ENCODE data around the gene LRRC38. TPM values are rescaled to one million over a fixed set of nuclear protein-coding genes. Genes with fewer than 3 reads are reported as not detected.

LRRC38 gene
- total and polyA plus RNA-seq, 2 donors (not counting 1 experiment from before 2014, with no cell fraction given) = not detected

GRCh38 chr1:13465515-13465914 lies 48.3 kb downstream of the LRRC38 start:
- ChIA-PET POLR2A (no interaction called here), CTCF (no interaction called here)
- Histone ChIP-seq H3K4me1 (ENCODE audit: control insufficient read depth in 2 of 2, insufficient read depth in 2 of 2, low read length in 2 of 2) (no peaks in the 10 kb centered on the region), H3K9me3 (ENCODE audit: control extremely low read depth in 1 of 3, control insufficient read depth in 2 of 3, insufficient read depth in 1 of 3, low read length in 2 of 3) (no peaks in the 10 kb centered on the region), H3K79me2 (ENCODE audit: control insufficient read depth, insufficient read depth, low read length) (no peaks in the 10 kb centered on the region), H3K27me3 (replicated peaks in 1 of 4; ENCODE audit: control extremely low read depth in 1 of 4, control insufficient read depth in 3 of 4, insufficient read depth in 4 of 4, low read length in 3 of 4) (no peaks in the 10 kb centered on the region), H3K4me2 (replicated peaks; ENCODE audit: low read depth, low read length, poor library complexity, severe bottlenecking) (no peak overlapping the region), H3K9ac (ENCODE audit: low read length) (no peak overlapping the region), H3K36me3 (replicated peaks in 1 of 2; ENCODE audit: control extremely low read depth in 1 of 2, control insufficient read depth in 1 of 2, extremely low read depth in 1 of 2, insufficient read depth in 2 of 2, low read length in 1 of 2) (no peaks in the 10 kb centered on the region), H3K27ac (ENCODE audit: low read length in 2 of 2) (no peak overlapping the region), H3K4me3 (ENCODE audit: control extremely low read depth in 1 of 5, extremely low read depth in 1 of 5, insufficient read depth in 1 of 5, low read depth in 2 of 5, low read length in 4 of 5) (no peak overlapping the region), H4K20me1 (ENCODE audit: control insufficient read depth, insufficient read depth, low read length, poor library complexity, severe bottlenecking) (no peaks in the 10 kb centered on the region), H2AFZ (ENCODE audit: insufficient read depth, low read depth, low read length, poor library complexity, severe bottlenecking) (no peak overlapping the region)
- Mint-ChIP-seq H3K27ac (no peak overlapping the region), H3K27me3 (peaks cover 15% of the 10 kb centered on the region), H3K4me3 (no peak overlapping the region), H3K4me1 (no peaks in the 10 kb centered on the region), H3K9me3 (ENCODE audit: insufficient read depth) (no peaks in the 10 kb centered on the region)
- TF ChIP-seq CTCF (IDR thresholded peaks at IDR 0.05) (no peak), EZH2 (IDR thresholded peaks at IDR 0.05; ENCODE audit: borderline replicate concordance, insufficient read depth, low read depth, low read length, poor library complexity, severe bottlenecking) (no peak)
- no peak for ATAC-seq (ENCODE audit: low read depth)
- no peak for DNase-seq
- no CpG with 5 or more reads among the region's 1 CpG for WGBS (ENCODE audit: insufficient coverage)
- intact Hi-C loops (cut with micrococcal nuclease) = loop anchor here (5.0 kb wide), 2 partner anchors 347 to 497 kb away; no protein-coding TSS in a partner anchor

GRCh38 chr1:13462682-13463081 lies 51.1 kb downstream of the LRRC38 start:
- no peaks in the 10 kb centered on the region for H3K4me1 ChIP-seq (ENCODE audit: control insufficient read depth in 2 of 2, insufficient read depth in 2 of 2, low read length in 2 of 2)
- Mint-ChIP-seq H3K9me3 (ENCODE audit: insufficient read depth) (no peaks in the 10 kb centered on the region), H3K27ac (no peak overlapping the region), H3K4me1 (no peaks in the 10 kb centered on the region), H3K27me3 (peaks cover 15% of the 10 kb centered on the region), H3K4me3 (no peak overlapping the region)
- no peaks in the 10 kb centered on the region for H3K79me2 ChIP-seq (ENCODE audit: control insufficient read depth, insufficient read depth, low read length)
- 77% methylated on average over 6 of the region's 7 CpGs for WGBS (ENCODE audit: insufficient coverage)
- no peak overlapping the region for H3K4me2 ChIP-seq (replicated peaks; ENCODE audit: low read depth, low read length, poor library complexity, severe bottlenecking)
- no peak overlapping the region for H3K9ac ChIP-seq (ENCODE audit: low read length)
- no peaks in the 10 kb centered on the region for H3K36me3 ChIP-seq (replicated peaks in 1 of 2; ENCODE audit: control extremely low read depth in 1 of 2, control insufficient read depth in 1 of 2, extremely low read depth in 1 of 2, insufficient read depth in 2 of 2, low read length in 1 of 2)
- H3K27me3 ChIP-seq (replicated peaks in 1 of 4; ENCODE audit: control extremely low read depth in 1 of 4, control insufficient read depth in 3 of 4, insufficient read depth in 4 of 4, low read length in 3 of 4) = no peaks in the 10 kb centered on the region
- no peak for ATAC-seq (ENCODE audit: low read depth)
- no peak for DNase-seq
- no peaks in the 10 kb centered on the region for H4K20me1 ChIP-seq (ENCODE audit: control insufficient read depth, insufficient read depth, low read length, poor library complexity, severe bottlenecking)
- POLR2A ChIA-PET = no interaction called here
- H2AFZ ChIP-seq (ENCODE audit: insufficient read depth, low read depth, low read length, poor library complexity, severe bottlenecking) = no peak overlapping the region
- CTCF ChIA-PET = no interaction called here
- no peak for TF ChIP-seq EZH2 (IDR thresholded peaks at IDR 0.05; ENCODE audit: borderline replicate concordance, insufficient read depth, low read depth, low read length, poor library complexity, severe bottlenecking)
- no peak for TF ChIP-seq CTCF (IDR thresholded peaks at IDR 0.05)
- no peak overlapping the region for H3K27ac ChIP-seq (ENCODE audit: low read length in 2 of 2)
- H3K9me3 ChIP-seq (ENCODE audit: control extremely low read depth in 1 of 3, control insufficient read depth in 2 of 3, insufficient read depth in 1 of 3, low read length in 2 of 3) = no peaks in the 10 kb centered on the region
- no peak overlapping the region for H3K4me3 ChIP-seq (ENCODE audit: control extremely low read depth in 1 of 5, extremely low read depth in 1 of 5, insufficient read depth in 1 of 5, low read depth in 2 of 5, low read length in 4 of 5)
- intact Hi-C loops (cut with micrococcal nuclease) = no loop called here

Data from B cell (primary cell).